Measurements from ENCODE around the gene FLNB.

The FLNB gene

GRCh38 chr3:58130591-58130990, 122.4 kb downstream of the FLNB start:
- H3K4me3 ChIP-seq (ENCODE audit: low read depth, low read length), result no peak overlapping the region

- H3K4me3 ChIP-seq (ENCODE audit: low read depth, low read length), result no peak overlapping the region
Observed at GRCh38 chr3:58131101-58131825, 123.0 kb downstream of the FLNB start.

GRCh38 chr3:58132850-58133249, 124.6 kb downstream of the FLNB start:
- H3K4me3 ChIP-seq (ENCODE audit: low read depth, low read length), result no peak overlapping the region

GRCh38 chr3:58134468-58134867, 126.2 kb downstream of the FLNB start:
- H3K4me3 ChIP-seq (ENCODE audit: low read depth, low read length), result no peak overlapping the region

GRCh38 chr3:58135712-58136543, 127.7 kb downstream of the FLNB start:
- H3K4me3 ChIP-seq (ENCODE audit: low read depth, low read length), result no peak overlapping the region

- no peak overlapping the region for H3K4me3 ChIP-seq (ENCODE audit: low read depth, low read length)
Observed at GRCh38 chr3:58137306-58137705, 129.1 kb downstream of the FLNB start.

GRCh38 chr3:58141766-58142345, 133.6 kb downstream of the FLNB start:
- no peak overlapping the region for H3K4me3 ChIP-seq (ENCODE audit: low read depth, low read length)

- H3K4me3 ChIP-seq (ENCODE audit: low read depth, low read length), result no peak overlapping the region
Observed at GRCh38 chr3:58143417-58144055, 135.3 kb downstream of the FLNB start.

- H3K4me3 ChIP-seq (ENCODE audit: low read depth, low read length), result no peak overlapping the region
Observed at GRCh38 chr3:58144478-58145325, 136.5 kb downstream of the FLNB start.

- H3K4me3 ChIP-seq (ENCODE audit: low read depth, low read length), result no peak overlapping the region
Observed at GRCh38 chr3:58148049-58148448, 139.8 kb downstream of the FLNB start.

- no peak overlapping the region for H3K4me3 ChIP-seq (ENCODE audit: low read depth, low read length)
Observed at GRCh38 chr3:58150130-58150809, 142.0 kb downstream of the FLNB start.

GRCh38 chr3:58150810-58151199, 142.6 kb downstream of the FLNB start:
- H3K4me3 ChIP-seq (ENCODE audit: low read depth, low read length), result no peak overlapping the region

GRCh38 chr3:58151637-58152036, 143.4 kb downstream of the FLNB start:
- H3K4me3 ChIP-seq (ENCODE audit: low read depth, low read length), result no peak overlapping the region

GRCh38 chr3:58152225-58153015, 144.2 kb downstream of the FLNB start:
- H3K4me3 ChIP-seq (ENCODE audit: low read depth, low read length), result no peak overlapping the region

- H3K4me3 ChIP-seq (ENCODE audit: low read depth, low read length), result no peak overlapping the region
Observed at GRCh38 chr3:58153371-58153770, 145.1 kb downstream of the FLNB start.

- no peak overlapping the region for H3K4me3 ChIP-seq (ENCODE audit: low read depth, low read length)
Observed at GRCh38 chr3:58154626-58155449, 146.6 kb downstream of the FLNB start.

GRCh38 chr3:58155838-58156237, 147.6 kb downstream of the FLNB start:
- no peak overlapping the region for H3K4me3 ChIP-seq (ENCODE audit: low read depth, low read length)

- no peak overlapping the region for H3K4me3 ChIP-seq (ENCODE audit: low read depth, low read length)
Observed at GRCh38 chr3:58157700-58158099, 149.5 kb downstream of the FLNB start.

All from iPS-11a (cell line).